Measurements from ENCODE around the gene PRPSAP1.
"Not testable (repeated sequence)": the region's sequence is repeated elsewhere in the genome, so short reads cannot be mapped to it uniquely, and the experiment has no call there.

Gene PRPSAP1

GRCh38 chr17:76382803-76383545 is 29.3 kb upstream of the PRPSAP1 start:
- DNase-seq (ENCODE audit: low read depth): peak; percentile 36

DNA sequence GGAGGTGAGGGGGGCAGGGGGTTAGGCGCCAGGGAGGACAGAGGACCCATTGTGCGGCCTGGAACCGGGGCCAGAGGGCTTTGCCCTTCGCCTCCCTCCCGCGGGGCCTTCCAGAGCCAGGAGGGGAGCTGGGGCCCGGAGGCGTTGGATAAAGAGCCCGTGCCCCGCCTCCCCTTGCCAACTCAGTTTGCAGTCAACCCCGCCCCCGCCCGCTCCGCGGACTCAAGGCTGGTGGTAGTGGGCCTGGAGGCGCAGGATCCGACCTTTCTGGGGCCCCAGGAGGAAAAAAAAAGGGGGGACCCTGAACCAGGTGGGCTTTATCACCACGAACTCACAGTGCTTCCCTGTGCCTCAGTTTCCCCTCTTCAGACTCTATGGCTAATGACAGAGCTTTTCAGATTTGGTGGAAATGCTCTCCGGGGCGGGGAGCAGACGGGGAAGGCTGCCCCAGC is 28.7 kb upstream of the PRPSAP1 start:
- no peak for DNase-seq (ENCODE audit: low read depth)

- DNase-seq (ENCODE audit: low read depth): no peak
These were observed 28.1 kb upstream of the PRPSAP1 start for GRCh38 chr17:76381633-76382350.

DNA sequence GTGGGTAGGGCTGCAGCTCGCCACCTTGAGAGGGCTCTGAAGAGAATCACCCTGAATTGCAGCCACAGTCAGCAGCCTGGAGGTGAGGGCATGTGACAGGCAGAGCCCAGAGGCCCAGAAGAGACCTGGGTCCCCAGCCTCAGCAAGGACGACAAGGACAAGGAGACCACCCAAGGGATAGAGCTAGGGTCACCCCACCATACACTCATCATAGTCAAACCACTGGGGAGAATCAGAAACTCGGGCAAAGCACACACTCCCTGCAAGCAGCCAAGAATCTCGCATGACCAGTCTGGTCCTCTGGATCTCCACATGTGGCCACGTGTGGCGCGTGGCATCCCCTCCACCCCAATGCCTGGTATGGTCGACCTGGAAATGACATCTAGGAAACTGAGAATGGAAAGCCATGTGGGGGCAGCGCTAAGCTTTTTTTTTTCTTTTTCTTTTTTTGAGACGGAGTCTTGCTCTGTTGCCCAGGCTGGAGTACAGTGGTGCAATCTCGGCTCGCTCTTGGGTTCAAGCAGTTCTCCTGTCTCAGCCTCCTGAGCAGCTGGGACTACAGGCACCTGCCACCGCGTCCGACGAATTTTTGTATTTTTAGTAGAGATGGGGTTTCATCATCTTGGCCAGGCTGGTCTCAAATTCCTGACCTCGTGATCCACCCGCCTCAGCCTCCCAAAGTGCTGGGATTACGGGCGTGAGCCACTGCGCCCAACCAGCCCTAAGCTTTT is 26.1 kb upstream of the PRPSAP1 start:
- no peak for DNase-seq (ENCODE audit: low read depth)

GRCh38 chr17:76379275-76379641 is 25.5 kb upstream of the PRPSAP1 start:
- no peak for DNase-seq (ENCODE audit: low read depth)

DNA sequence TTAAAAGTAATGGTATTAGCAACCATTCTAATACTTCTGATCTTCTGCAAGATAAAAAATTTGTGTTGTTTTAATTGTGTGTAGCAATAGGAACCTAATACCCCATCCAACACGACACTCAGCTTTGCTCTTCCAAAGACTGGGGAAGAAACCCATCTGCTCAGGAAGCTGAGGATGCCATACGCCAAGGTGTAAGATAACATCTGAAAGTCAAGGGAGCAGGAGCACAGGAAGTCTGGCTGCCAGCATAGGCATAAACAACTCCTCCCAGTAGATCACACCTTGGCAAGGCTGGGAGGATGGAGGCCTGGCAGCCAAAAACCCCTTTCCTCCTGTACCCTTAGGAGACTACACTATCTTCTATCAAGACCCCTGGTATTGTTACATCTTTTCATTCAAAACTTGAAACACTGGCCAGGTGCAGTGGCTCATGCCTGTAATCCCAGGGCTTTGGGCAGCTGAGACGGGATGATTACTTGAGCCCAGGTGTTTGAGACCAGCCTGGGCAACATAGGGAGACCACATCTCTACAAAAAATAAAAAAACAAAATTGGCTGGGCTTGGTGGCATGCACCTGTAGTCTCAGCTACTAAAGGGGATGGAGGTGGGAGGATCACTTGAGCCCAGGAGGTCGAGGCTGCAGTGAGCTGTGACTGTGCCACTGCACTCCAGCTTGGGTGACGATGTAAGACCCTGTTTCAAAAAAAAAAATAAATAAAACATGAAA is 25.0 kb upstream of the PRPSAP1 start:
- DNase-seq (ENCODE audit: low read depth): no peak

GRCh38 chr17:76376318-76377133 is 22.8 kb upstream of the PRPSAP1 start:
- DNase-seq (ENCODE audit: low read depth): no peak

- peak; percentile 98 for DNase-seq (ENCODE audit: low read depth)
These were observed 18.2 kb upstream of the PRPSAP1 start for GRCh38 chr17:76371656-76372628.

GRCh38 chr17:76370261-76370993 is 16.7 kb upstream of the PRPSAP1 start:
- peak; percentile 96 for DNase-seq (ENCODE audit: low read depth)

DNA sequence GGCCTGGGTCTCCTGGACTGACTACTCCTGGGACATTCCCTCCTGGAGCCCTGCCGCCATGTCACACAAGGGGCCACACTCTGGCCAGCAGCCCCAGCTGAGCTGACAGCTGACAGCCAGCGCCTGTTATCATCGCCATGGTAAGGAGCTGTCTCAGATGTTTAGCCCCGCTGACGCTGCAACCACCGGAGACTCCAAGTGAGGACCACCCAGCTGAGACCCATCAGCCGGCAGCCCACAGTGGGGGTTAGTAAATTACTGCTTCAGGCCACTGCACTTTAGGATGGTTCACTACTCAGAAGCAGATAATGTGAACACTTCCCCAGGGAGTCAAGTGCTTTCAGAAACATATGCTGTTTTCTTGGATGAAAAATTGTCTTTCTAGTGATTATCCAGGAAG is 16.1 kb upstream of the PRPSAP1 start:
- DNase-seq (ENCODE audit: low read depth): no peak

- no peak for DNase-seq (ENCODE audit: low read depth)
These were observed 15.7 kb upstream of the PRPSAP1 start for GRCh38 chr17:76369379-76369778.

- DNase-seq (ENCODE audit: low read depth): no peak
These were observed 14.8 kb upstream of the PRPSAP1 start for GRCh38 chr17:76368545-76368944.

- DNase-seq (ENCODE audit: low read depth): no peak
These were observed 13.9 kb upstream of the PRPSAP1 start for GRCh38 chr17:76367642-76368041.

- DNase-seq (ENCODE audit: low read depth): no peak
These were observed 12.5 kb upstream of the PRPSAP1 start for GRCh38 chr17:76366247-76366646.

DNA sequence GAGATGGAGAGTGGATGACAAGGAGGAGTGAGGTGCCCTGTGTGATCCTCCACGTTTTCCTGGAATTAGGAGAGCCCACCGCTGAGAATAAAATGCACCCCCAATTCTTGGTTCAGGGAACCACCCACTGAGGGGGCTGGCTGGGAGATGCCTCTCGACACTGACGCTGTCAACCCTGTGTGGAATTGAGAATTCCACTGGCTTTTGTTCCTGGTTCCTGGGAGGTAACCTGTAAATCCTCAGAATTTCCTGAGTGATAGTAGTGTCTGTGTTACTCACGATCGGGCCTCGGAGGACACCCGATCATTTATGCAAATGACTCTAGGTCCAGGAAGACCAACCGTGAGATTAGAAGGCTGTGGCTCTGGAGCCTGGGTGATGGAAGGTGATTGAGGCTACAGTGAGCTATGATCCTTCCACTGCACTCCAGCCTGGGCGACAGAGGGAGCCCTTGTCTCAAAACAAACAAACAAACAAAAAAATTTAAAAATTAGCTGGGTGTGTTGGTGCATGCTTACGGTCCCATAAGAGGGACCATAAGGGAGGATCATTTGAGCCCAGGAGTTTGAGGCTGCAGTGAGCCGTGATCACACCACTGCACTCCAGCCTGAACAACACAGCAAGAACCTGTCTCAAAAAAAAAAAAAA is 11.7 kb upstream of the PRPSAP1 start:
- no peak for DNase-seq (ENCODE audit: low read depth)

GRCh38 chr17:76363107-76363842 is 9.6 kb upstream of the PRPSAP1 start:
- DNase-seq (ENCODE audit: low read depth): no peak

DNA sequence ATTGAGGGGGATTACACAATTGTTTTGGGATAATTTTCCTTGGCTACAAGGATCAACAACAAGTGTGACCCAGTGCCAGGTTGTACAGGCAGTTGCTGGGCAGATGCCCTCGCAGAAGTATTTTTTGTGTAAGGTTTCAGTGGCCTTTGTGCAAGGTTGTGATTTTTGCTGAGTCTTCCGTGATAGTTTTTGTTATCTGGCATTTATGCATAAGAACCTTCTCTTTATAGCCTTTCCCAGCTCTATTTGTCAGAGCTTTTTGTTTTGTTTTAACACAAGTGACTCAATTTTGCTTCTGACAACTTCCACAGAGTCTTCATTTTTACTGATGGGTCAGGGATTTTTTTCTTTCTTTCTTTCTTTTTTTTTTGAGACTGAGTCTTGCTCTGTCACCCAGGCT is 6.7 kb upstream of the PRPSAP1 start:
- DNase-seq (ENCODE audit: low read depth): no peak

DNA sequence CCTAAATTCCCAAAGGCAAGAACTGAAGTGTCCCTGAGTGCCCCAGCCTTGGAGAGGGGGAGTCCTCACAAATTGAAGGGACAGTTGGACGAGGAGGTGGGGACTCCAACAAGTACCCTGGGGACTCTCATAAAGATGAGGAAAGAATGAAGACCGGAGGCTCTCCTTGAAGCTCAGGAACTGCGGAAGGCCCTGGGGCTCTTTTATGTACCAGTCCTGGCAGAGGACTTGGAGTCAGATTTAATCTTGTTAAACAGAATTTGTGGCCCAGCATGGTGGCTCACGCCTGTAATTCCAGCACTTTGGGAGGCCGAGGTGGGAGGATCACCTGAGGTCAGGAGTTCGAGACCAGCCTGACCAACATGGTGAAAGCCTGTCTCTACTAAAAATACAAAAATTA is 6.1 kb upstream of the PRPSAP1 start:
- DNase-seq (ENCODE audit: low read depth): not testable (repeated sequence)

All from HS-5 (cell line).